ENCODE results near the gene CDHR4.

DNA sequence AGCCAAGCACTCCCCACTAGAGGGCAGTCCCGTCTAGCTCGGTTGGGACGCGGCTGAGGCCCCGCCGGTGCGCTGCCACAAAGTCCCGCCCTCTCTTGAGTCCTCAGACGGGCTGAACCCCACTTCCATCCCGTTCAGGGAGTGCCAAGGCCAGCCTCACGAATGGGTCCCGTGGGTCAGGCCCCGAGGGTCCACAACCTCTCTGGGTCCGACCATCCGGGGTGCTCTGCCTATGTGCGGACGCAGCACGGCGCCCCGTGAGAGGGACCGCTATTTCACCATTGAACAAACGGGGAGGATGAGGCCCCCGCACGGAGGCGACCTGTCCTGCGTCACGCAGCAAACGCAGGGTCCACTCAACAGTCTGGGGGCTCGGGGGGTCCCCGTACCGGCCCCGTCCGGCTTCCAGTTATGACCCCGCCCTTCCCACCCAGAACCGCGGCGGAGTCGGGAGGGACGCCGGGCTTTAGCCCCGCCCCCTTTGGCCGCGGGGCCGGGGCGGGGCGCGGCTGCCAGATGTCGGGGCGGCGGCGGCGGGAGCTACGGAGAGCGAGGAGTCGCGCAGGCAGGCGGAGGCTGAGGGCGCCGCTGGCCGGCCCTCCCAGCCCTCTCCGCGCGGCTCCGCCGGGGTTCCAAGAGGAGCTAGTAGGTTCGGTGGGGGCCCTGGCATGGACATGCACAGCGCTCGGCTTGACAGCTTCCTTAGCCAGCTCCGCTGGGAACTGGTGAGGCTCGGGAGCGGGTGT is 3.2 kb upstream of the CDHR4 start, which contains the start of gene INKA1:
- TF ChIP-seq, protein P1, sequence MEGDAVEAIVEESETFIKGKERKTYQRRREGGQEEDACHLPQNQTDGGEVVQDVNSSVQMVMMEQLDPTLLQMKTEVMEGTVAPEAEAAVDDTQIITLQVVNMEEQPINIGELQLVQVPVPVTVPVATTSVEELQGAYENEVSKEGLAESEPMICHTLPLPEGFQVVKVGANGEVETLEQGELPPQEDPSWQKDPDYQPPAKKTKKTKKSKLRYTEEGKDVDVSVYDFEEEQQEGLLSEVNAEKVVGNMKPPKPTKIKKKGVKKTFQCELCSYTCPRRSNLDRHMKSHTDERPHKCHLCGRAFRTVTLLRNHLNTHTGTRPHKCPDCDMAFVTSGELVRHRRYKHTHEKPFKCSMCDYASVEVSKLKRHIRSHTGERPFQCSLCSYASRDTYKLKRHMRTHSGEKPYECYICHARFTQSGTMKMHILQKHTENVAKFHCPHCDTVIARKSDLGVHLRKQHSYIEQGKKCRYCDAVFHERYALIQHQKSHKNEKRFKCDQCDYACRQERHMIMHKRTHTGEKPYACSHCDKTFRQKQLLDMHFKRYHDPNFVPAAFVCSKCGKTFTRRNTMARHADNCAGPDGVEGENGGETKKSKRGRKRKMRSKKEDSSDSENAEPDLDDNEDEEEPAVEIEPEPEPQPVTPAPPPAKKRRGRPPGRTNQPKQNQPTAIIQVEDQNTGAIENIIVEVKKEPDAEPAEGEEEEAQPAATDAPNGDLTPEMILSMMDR (conservative IDR thresholded peaks at IDR 0.05; ENCODE audit: low read length): peak; percentile 92
- no peak for TF ChIP-seq EZH2phosphoT487 (IDR thresholded peaks at IDR 0.05; ENCODE audit: borderline replicate concordance, low read depth, low read length)

All from OCI-LY7 (cell line).